Right renal cortex interstitium (tissue), 3 donors: Measurements from ENCODE around the gene SFMBT1. TPM values are rescaled to one million over a fixed set of nuclear protein-coding genes. Genes with fewer than 3 reads are reported as not detected.

Experiments
- DNase-seq, 3 donors: peaks; one replicate each; pipeline ENCODE4 v3.0.0-alpha.2; 2013; ENCODE audit warnings: low read depth in 3 of 3, low spot score in 2 of 3
- polyA plus RNA-seq, 3 donors: library from polyadenylated mRNA; unstranded; fragments of 120-200 nt; gene quantifications; one replicate each; pipeline ENCODE4 v1.2.1, GENCODE V29; 2013; ENCODE audit not compliant: insufficient read length in 3 of 3

Gene SFMBT1
- polyA plus RNA-seq, 3 donors = 8.7 to 11.6 (median 11.0) TPM

DNA sequence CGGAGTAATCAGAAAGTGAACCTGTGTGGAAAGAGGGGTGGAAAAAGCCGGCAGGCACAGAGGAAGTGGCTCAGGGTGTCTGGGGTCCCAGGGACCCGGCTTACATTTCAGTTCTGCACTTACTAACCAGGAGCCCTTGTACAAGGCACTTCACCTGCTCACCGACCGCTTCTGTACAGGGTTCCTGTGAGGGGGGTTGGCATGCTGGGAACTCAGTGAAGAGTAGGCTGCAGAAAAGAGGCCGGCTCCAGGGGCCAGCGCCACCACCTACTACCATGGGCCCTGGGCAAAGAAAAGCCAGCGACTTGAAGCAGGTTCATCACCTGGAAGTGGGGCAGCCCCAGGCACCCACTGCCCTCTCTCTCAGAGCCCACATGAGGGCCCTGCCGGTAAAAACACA, 154.7 kb downstream of the SFMBT1 start:
- DNase-seq = no peak

DNA sequence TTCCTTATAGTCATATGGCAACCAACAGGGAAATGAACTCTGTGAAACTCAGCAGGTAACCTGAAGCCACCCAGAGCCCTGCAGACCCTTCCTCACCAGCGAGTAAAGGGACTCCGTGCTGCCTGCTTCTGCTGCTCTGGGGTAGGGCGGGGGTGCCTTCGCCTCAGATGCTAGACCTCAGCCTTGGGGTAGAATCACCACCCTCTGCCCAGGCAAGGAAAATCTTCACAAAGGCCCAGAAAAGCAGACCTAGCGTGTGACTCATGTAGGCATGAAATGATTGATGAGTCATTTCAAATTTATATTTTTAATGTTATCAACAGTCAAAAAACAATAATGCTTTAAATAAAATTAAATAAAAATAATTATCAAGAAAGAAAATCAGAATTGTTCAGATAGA, 155.1 kb downstream of the SFMBT1 start:
- DNase-seq = no peak

DNA sequence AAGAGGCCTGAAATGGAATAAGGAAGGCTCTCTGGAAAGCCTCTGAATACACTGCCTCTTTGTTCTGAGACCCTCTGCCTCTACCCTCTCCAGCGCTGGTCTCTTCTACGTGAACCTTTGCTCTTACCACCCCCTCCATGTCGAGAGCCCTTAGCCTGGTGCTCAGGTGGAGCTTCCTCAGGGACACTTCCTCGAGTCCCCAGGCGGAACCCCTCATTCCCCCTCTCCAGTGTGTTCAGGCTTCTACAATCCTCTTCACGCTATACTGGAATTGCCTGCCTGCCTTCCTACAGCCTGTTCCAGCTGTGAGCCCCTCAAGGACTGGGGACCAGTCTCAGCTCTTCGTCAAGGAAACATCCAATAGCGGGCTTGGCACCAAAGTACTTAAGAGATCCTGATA, 156.0 kb downstream of the SFMBT1 start:
- no peak for DNase-seq

DNA sequence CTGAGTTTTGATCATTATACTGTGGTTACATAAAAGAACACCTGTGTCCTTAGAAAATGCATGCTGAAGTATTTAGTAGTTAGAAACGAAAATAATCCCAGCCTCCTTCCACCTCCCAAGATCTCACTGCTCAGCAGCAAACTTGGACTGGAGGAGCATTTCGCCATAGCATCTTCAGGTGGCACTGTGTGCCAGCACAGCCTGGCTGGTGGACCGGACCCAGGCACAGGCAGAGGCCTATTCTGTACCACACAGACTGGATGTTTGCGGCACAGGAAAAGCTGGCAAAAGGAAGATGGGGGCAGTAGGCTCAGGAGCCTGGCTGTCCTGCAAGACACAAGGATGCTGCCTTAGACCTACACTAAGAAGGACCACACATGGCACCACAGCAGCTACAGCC, 158.7 kb downstream of the SFMBT1 start:
- no peak for DNase-seq

DNA sequence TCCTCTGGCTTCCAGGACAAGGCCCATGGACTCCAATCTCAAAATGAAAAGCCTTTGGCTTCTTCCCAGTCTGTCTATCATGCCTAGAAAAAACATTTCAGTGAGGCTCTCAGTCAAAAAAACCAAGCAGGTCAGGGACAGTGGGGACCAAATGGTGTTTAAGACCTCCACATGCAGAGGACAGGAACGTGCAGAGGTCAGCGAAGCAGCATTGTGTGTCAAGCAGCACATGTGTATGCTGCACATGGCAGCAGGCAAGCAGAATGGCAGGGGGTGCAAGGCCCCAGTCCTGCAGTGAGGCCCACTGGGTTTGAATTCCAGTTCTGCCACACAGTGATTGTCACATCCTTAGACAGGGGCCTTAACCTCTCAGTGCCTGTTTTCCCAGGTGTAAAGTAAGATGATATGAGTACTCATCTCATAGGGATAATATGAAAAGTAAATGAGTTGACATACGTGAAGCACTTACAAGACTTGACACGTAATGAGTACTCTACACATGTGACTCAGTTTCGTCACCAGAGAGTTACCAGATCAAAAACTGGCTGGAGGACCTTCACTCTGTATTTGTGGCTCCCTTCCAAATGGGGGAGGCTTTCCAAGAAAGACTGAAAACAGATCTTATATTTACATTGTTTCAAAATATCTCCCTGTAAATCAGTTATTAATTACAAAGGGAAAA, 159.7 kb downstream of the SFMBT1 start:
- no peak for DNase-seq

DNA sequence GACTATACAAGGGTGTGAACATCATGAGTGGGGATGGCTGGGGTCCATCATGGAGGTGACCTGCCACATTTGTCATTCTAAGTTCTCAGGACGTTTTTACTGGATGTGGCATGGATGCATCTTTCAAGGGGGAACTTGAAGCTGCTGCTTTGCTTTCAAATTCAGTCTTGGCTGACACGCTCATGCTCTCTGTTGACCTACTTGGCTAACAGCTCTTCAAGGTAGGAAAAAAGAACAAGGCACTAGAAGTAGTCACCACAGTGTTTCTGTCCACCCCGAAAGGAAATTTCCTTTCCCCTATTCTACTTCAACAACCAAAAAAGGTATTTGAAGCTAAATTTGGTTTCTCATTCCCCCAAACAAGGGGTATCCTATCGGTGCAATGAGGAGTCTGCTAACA, 163.5 kb downstream of the SFMBT1 start:
- DNase-seq = no peak

DNA sequence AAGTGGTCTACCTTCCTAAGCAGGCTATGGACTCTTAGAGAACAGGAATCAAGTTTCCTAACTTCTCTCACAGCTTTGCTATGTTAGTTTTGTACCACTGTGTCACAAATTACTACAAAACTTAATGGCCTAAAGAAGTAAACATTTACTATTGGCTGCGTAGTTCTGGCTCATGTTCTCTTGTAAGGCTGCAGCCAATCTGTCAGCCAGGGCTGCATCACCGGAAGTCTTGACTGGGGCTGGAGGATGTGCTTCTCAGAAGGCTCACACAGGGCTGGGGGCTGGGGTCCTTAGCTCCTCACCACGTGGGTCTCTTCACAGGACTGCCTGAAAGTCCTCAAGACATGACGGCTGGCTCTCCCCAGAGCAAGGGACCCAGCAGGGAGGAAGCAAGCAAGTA, 164.0 kb downstream of the SFMBT1 start:
- DNase-seq = no peak

DNA sequence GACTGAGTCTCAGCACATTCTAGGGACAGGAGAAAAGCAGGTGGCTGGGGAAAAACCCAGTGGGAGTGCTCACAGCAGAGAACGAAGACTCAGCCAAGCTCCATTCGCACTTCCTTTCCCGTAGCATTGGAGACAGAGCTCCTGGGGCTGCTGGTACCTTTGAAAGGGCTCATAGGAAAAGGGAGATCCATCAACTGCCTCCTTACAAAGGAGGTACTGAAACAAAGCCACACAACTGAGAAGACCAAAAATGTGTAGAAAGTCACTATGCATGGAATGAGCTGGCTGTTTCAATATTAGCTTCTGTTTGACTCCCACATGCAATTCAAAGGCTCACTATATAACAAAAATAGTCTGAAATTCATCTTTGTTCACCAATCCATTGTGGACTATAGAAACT, 165.4 kb downstream of the SFMBT1 start:
- DNase-seq = no peak

DNA sequence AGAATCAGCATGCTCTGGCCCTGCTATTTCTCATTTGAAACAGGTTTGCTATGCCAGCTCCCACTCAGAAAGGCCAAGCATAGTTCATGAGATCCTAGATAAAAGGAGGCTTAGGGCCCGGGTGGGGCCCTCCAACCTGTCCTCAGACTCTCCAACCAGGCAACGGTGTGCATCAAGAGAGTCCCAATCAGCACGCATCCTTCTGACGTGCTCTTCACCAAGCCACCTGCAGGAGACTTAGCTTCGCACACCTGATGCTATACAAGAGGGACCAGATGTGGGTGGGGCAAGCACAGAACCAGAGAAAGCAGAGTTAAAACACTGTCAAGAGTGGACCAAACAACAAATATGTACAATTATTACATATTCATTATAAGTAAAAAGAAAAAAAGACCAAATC, 165.8 kb downstream of the SFMBT1 start:
- DNase-seq = no peak

DNA sequence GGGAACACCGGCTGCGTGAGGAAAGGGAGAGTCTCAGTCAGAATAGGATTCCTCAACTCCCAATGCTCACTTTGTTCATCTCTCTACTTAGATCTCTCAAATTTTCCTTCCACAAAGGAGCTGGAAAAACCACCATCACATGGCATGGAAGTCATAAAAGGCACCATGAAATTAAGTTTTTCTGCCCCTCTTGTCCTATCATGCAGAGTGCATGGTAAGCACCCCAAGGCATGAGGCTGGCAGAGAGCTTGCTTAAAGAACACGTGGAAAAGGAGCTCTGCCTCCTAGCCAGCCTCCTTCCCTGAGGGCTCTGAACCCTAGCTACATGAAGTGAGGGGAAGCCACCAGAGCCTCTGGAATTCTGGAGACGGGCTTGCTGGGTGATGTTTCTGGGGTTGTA, 166.3 kb downstream of the SFMBT1 start:
- DNase-seq = no peak

DNA sequence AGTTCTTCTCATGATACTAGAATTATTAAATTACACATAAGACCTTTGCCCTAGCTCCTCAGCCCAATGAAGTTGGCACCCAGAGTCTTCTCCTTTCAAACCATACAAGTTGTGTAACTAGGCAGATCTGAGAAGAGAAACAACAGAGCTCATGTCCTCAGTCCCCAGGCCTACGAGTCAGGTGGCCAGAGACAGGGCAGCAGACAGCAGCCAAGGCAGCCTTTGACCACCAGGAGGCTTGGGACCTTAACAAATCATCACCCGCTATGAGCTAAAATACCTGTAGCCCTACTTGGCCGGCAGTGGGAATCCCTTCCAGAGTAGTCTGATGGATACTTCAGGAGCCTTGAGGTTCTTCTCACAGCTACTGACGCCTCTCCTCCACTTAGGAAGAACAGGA, 166.8 kb downstream of the SFMBT1 start:
- DNase-seq = no peak

DNA sequence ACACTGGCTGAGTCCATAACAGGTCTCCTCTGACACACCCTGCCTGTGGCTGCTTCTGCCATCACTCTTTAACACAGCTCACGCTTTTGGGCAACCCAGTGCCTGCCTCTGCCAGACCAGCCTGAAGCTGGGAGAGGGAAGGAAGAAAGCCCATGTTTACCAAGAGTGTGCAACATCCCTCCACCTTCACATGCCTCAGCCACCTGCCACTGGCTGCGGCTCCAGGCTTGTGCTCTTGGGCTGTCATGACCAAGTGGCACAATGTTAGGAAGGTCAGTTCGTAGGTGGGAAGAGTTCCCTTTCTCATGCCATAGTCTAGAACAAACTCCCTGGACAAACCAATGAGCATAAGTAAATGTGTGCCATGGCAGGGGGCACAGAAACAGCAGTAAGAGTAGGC, 168.8 kb downstream of the SFMBT1 start:
- no peak for DNase-seq

DNA sequence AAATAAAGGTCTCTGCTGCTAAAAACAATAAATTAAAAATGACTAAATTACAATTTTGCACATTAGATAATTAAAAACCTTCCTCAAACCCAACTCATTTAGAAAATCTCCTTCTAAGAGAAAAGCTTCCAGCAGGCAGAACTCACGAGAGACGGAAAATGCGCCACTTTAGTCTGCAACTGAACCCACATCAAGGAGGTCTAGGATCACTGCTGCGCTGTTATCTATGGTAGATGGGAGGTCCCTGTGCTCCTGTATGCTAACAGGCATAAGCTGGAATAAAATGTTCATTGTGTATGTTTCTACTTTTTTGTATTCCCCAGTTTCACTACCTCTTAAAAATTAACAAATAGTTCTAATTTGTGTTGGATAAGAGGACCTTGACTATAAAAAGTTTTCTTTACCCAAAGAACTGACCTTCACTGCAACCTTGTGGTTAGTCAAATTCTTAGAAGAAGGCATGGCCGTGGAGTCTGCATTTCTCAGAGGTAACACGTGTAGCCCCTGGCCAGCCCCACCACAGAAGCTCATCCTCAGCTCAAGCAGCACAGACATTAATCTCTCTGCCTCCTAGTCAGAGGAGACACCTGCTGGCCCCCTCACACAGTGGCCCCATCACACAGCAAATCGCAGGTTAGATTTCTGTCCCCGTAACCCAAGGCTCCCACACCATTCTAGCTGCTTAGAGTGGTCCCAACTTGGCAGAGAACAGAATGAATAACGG, 170.8 kb downstream of the SFMBT1 start:
- no peak for DNase-seq

DNA sequence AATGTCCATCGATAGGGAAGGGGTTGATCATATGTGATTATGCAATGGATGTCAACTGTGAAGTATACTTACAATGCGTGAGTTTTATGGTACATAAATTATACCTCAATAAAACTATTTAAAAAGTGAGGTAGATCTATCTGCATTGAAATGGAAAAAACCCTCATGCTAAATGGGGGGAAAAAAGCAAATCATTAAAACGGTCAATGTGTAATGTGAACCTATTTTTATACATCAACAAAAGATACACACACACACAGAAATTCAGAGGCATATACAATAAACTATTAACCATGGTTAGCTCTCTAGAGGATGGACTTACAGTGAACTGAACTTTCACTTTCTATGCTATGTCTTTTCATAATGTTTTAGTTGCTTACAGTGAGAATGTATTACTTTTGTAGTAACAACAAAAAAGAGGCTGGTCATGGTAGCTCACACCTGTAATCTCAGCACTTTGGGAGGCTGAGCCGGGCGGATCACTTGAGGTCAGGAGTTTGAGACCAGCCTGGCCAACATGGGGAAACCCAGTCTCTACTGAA, 171.6 kb downstream of the SFMBT1 start:
- no peak for DNase-seq

DNA sequence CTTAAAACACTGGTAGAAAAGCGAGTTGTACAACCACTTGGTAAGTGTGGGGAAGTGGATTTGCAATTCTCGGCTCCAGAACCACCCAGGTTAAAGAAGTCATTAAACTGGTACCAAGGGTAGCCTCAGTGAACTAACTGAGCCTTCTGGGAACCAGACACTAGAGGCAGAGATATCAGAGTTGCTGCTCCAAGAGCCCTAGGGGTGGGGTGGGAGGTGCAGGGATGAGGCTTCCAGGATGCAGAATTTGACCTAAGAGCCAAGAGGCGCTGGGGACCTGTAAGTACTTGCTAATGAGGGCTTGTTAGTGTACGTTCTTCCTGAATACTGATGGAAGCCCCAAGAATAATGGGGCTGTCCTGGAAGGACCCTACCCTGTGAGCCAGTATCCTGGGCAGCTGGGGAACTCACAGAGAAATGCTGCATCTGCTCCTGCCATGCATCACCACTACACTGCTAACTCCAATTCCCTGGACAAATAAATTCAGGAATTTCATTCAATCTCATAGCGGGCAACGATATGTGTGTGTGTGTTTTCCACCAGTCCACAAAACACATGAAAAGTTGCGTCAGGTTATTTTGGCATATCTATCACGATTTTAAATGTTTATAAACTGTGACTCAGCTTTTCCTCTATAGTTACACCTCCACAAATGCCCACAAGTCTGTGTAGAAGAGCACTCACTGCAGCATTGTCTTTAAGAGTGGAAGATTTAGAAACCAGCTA, 172.3 kb downstream of the SFMBT1 start:
- DNase-seq = no peak

DNA sequence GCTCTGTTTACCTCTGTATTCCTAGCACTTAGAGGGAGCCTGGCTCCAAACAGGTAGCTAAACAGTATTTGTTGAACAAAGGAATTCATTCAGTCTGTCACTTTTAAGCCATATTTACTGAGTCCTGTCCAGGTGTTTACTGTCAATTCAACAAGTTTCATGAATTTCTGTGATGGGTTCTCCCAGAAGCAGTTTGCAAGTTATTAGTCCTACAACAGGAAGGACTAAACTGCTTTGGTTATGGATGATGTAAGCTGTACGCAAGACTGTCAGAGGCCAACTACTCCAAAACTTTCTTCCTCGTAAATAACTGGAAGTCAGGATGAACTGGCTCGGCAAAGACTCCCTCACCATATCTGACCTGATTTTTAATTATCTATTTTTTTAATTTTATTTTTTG, 173.6 kb downstream of the SFMBT1 start:
- no peak for DNase-seq

DNA sequence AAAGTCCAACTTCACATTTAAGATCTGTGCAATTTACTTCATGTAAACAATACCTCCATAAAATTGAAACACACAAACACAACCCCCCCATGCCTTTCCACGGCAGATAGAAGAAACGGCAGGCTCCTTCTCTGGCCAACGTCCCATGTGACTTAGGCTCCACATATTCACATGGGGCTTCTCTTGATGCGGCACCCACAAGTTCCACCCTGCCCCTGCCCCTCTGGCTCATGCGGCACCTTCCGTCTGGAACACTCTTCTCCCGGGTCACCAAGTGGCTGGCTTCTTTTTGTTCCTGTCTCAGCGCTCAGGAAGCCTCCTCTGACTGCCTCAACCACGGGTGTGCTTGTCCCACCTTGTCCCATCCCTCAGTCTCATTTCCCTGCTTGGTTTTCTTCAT, 174.1 kb downstream of the SFMBT1 start:
- DNase-seq = no peak

DNA sequence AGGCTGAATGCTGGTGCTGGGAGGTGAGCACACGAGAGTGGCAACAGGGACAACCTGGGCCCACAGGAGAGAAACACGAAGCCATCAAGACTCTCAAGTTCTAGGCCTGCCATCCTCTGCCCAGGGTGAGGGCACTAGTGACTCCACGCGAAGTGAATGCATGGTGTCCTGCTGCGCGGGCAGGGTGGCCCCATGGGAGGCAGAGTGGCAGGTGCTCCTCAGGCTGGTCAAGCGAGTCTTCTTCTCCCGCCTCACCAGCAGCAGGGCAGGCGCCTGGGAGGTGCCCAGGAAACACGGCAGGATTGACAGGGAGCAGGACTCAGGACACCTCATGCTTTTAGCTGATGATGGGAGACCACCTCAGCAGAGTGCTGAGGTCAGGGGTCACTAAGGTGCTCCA, 175.4 kb downstream of the SFMBT1 start:
- no peak for DNase-seq

DNA sequence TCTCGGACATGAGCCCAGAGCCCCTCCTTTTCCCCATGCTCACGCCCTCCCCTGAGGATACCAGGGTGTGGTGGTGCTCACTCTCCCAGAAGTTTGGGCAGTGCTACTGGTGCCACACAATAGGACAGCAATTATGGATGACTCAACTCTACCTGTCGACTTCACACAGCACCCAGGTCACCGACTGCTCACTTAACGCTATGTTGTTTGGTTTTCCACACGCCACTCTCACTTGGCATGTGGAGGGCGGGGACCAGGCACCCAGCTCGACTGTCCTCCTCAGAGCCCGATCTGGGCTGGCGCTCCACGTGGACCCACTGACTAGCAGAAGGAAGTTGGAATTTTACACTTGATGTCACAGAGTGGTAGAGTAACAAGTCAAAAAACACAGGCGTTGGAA, 179.4 kb downstream of the SFMBT1 start:
- DNase-seq = no peak

DNA sequence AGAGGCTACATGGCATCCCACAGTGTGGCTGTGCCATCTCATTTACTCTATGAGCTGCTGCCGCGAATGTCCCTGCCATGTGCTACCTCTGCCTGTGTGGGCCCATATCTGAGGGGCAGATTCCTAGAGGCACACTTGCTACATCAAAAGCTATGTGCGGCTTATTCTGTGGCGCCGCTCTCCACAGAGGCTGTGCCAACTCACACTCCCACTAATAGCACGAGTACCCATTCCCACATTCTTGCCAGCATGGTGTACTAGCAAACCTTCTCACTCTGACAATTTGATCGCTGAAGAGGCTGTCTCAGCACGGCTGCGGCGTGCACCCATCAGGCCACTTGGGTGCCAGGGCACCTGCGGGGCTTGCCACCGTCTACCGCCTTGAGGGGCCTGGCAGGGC, 179.9 kb downstream of the SFMBT1 start:
- no peak for DNase-seq

DNA sequence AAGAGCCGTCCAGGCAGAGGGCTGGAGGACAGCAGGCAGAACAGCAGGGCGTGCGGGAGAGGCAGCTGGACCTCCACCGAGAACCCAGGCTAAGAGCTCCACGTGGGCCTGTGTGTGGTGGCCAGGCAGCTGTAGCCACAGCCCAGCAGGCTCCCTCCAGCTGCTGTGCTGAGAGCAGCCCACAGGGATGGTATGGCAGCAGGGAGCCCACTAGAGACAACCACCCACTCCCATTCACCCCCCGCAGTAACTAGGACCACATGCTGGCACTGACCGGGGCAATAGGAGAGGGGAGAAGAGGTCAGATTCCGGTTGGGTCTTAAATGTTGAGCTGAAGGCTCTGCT, 185.5 kb downstream of the SFMBT1 start:
- no peak for DNase-seq
